Keratinocyte (primary cell): ENCODE measurements around the gene OR4K5. TPM values are rescaled to one million over a fixed set of nuclear protein-coding genes. Genes with fewer than 3 reads are reported as not detected.
"Not testable (repeated sequence)": the region's sequence is repeated elsewhere in the genome, so short reads cannot be mapped to it uniquely, and the experiment has no call there.

Source experiments
- DNase-seq: peaks from one replicate; pipeline ENCODE4 v3.0.0-alpha.2; 2011; ENCODE audit warnings: low read depth, missing footprints, low spot score
- FAIRE-seq: peaks from 2 replicates; lab custom pipeline; 2011; peaks lifted over from hg19 to GRCh38; lab: Jason Lieb, UNC
- H2AFZ ChIP-seq: 2 replicates; pipeline ENCODE4 v1.6.0; 2012; ENCODE audit warnings: low read length, control low read depth, inconsistent platforms; ENCODE audit not compliant: control insufficient read depth
- H3K27ac ChIP-seq: 2 replicates; pipeline ENCODE4 v1.5.1; 2011; ENCODE audit warnings: low read length; ENCODE audit not compliant: control insufficient read depth, insufficient read depth
- H3K27me3 ChIP-seq: 3 replicates; pipeline ENCODE4 v1.6.0; 2011; ENCODE audit warnings: low read length; ENCODE audit not compliant: control insufficient read depth, insufficient read depth; ENCODE audit errors: extremely low read depth
- H3K36me3 ChIP-seq, 2 experiments: 2 replicates in 1 of 2; 3 replicates in 1 of 2; pipeline ENCODE4 v1.5.1; 2011; ENCODE audit warnings: low read length in 2 of 2, mild to moderate bottlenecking in 1 of 2; ENCODE audit not compliant: control insufficient read depth in 2 of 2, insufficient read depth in 2 of 2; ENCODE audit errors: extremely low read depth in 1 of 2
- H3K4me1 ChIP-seq: 3 replicates; pipeline ENCODE4 v1.5.1; 2011; ENCODE audit warnings: low read length; ENCODE audit not compliant: control insufficient read depth, insufficient read depth; ENCODE audit errors: extremely low read depth
- H3K4me2 ChIP-seq: 3 replicates; pipeline ENCODE4 v1.6.0; 2011; ENCODE audit warnings: low read depth, low read length; ENCODE audit not compliant: control insufficient read depth, insufficient read depth; ENCODE audit errors: extremely low read depth
- H3K4me3 ChIP-seq, 3 experiments: fragments of 200-600 bp in 1 of 3; sonication (generic) in 1 of 3; 2 replicates in 2 of 3; 3 replicates in 1 of 3; pipeline ENCODE4 v1.5.1; 2011 to 2016; ENCODE audit warnings: low read length in 3 of 3, mild to moderate bottlenecking in 3 of 3, control low read depth in 2 of 3, inconsistent platforms in 1 of 3, low read depth in 1 of 3, mixed read lengths in 1 of 3, mixed run types in 1 of 3, moderate library complexity in 1 of 3; ENCODE audit not compliant: control insufficient read depth in 2 of 3, insufficient read depth in 2 of 3; ENCODE audit errors: extremely low read depth in 1 of 3
- H3K79me2 ChIP-seq: 2 replicates; pipeline ENCODE4 v1.6.0; 2012; ENCODE audit warnings: low read length; ENCODE audit not compliant: control insufficient read depth, insufficient read depth
- H3K9ac ChIP-seq: 3 replicates; pipeline ENCODE4 v1.6.0; 2011; ENCODE audit warnings: low read length; ENCODE audit not compliant: control insufficient read depth, insufficient read depth; ENCODE audit errors: extremely low read depth
- H3K9me1 ChIP-seq: 3 replicates; pipeline ENCODE4 v1.6.0; 2011; ENCODE audit warnings: low read length; ENCODE audit not compliant: control insufficient read depth, insufficient read depth; ENCODE audit errors: extremely low read depth
- H3K9me3 ChIP-seq: 2 replicates; pipeline ENCODE4 v1.5.1; 2012; ENCODE audit warnings: low read depth, low read length; ENCODE audit not compliant: control insufficient read depth
- H4K20me1 ChIP-seq: 3 replicates; pipeline ENCODE4 v1.6.0; 2011; ENCODE audit warnings: low read length; ENCODE audit not compliant: control insufficient read depth, insufficient read depth; ENCODE audit errors: extremely low read depth
- CTCF ChIP-seq, 3 experiments: IDR thresholded peaks in 1 of 3; conservative IDR thresholded peaks in 1 of 3; optimal IDR thresholded peaks in 1 of 3; 2 replicates in 2 of 3; 3 replicates in 1 of 3; pipeline versions ENCODE3 to v1.5.1; 2011; ENCODE audit warnings: low read length in 3 of 3, mild to moderate bottlenecking in 3 of 3, moderate library complexity in 2 of 3, control low read depth in 1 of 3, inconsistent platforms in 1 of 3; ENCODE audit not compliant: insufficient read depth in 2 of 3; ENCODE audit errors: extremely low read depth in 1 of 3
- EZH2 ChIP-seq: IDR thresholded peaks from one replicate; pipeline ENCODE4 v1.6.1; 2012; ENCODE audit warnings: inconsistent platforms, mild to moderate bottlenecking, low read length, moderate library complexity
- dilution Hi-C: fragments of 300-500 bp; cut with MboI; formaldehyde crosslinking; loops from one replicate; pipeline ENCODE4 v1.7.0; 2020; ENCODE audit warnings: low sequenced_read_pairs; ENCODE audit not compliant: extremely low pct_ligation_motif_present
- polyA plus RNA-seq, 5 experiments: library from polyadenylated mRNA; depleted of rRNA in 3 of 5; stranded (reverse) in 3 of 5; stranded (forward) in 1 of 5; unstranded in 1 of 5; fragments of >200 nt; gene quantifications; 1 replicate in 1 of 5; 2 replicates in 3 of 5; 3 replicates in 1 of 5; pipeline versions ENCODE4 v1.2.1 to v1.2.3, GENCODE V29; 2011 to 2012; ENCODE audit warnings: missing spikeins in 2 of 5, low read depth in 1 of 5, low replicate concordance in 1 of 5

The OR4K5 gene
- polyA plus RNA-seq, 1 donor (not counting 4 experiments of a cell fraction or from before 2014, with no cell fraction given) = not detected

GRCh38 chr14:19947413-19948090 is 27.1 kb downstream of the OR4K5 start:
- Histone ChIP-seq H3K27me3 (no peaks in the 10 kb centered on the region), H3K36me3 (no peaks in the 10 kb centered on the region), H3K9me1 (no peaks in the 10 kb centered on the region), H3K4me2 (no peak overlapping the region), H3K9ac (no peak overlapping the region), H4K20me1 (no peaks in the 10 kb centered on the region), H3K79me2 (no peaks in the 10 kb centered on the region), H3K27ac (no peak overlapping the region), H2AFZ (no peak overlapping the region), H3K4me3 (no peak overlapping the region), H3K4me1 (no peaks in the 10 kb centered on the region), H3K9me3 (peaks cover 3% of the 10 kb centered on the region)
- dilution Hi-C loops = no loop called here
- FAIRE-seq (no peak), DNase-seq (no peak)
- TF ChIP-seq CTCF (optimal IDR thresholded peaks at IDR 0.05 in 1 of 3, IDR thresholded peaks at IDR 0.05 in 1 of 3, conservative IDR thresholded peaks at IDR 0.05 in 1 of 3; ENCODE audit: extremely low read depth in 1 of 3, insufficient read depth in 2 of 3, low read length in 3 of 3) = no peak
- no peak for TF ChIP-seq EZH2

GRCh38 chr14:19949218-19949617 is 28.8 kb downstream of the OR4K5 start:
- no peak overlapping the region for H3K9ac ChIP-seq
- DNase-seq (no peak), FAIRE-seq (no peak)
- H4K20me1 ChIP-seq = no peaks in the 10 kb centered on the region
- H3K4me2 ChIP-seq = no peak overlapping the region
- H3K27me3 ChIP-seq = no peaks in the 10 kb centered on the region
- H3K4me1 ChIP-seq = no peaks in the 10 kb centered on the region
- peaks cover 3% of the 10 kb centered on the region for H3K9me3 ChIP-seq
- H3K79me2 ChIP-seq = no peaks in the 10 kb centered on the region
- TF ChIP-seq CTCF (optimal IDR thresholded peaks at IDR 0.05 in 1 of 3, IDR thresholded peaks at IDR 0.05 in 1 of 3, conservative IDR thresholded peaks at IDR 0.05 in 1 of 3; ENCODE audit: extremely low read depth in 1 of 3, insufficient read depth in 2 of 3, low read length in 3 of 3) (no peak), EZH2 (no peak)
- H3K4me3 ChIP-seq = no peak overlapping the region
- dilution Hi-C loops = no loop called here
- no peaks in the 10 kb centered on the region for H3K36me3 ChIP-seq
- H2AFZ ChIP-seq = no peak overlapping the region
- no peak overlapping the region for H3K27ac ChIP-seq
- no peaks in the 10 kb centered on the region for H3K9me1 ChIP-seq

GRCh38 chr14:19969735-19970134 is 49.3 kb downstream of the OR4K5 start:
- H4K20me1 ChIP-seq, H3K27me3 ChIP-seq, H3K79me2 ChIP-seq, H3K4me1 ChIP-seq, H3K36me3 ChIP-seq, H3K4me2 ChIP-seq, H2AFZ ChIP-seq, DNase-seq, H3K9ac ChIP-seq, FAIRE-seq, H3K9me3 ChIP-seq, dilution Hi-C loops, H3K4me3 ChIP-seq, H3K9me1 ChIP-seq, H3K27ac ChIP-seq: not testable (repeated sequence)
